ENCODE measurements around the gene MEF2C. TPM values are rescaled to one million over a fixed set of nuclear protein-coding genes. Genes with fewer than 3 reads are reported as not detected.
A peak's percentile ranks its signal among the peaks of the same experiment; 100 is the strongest.

MEF2C gene
- total RNA-seq, 2 experiments from 2014 or later = 0.60 to 0.87 TPM

DNA sequence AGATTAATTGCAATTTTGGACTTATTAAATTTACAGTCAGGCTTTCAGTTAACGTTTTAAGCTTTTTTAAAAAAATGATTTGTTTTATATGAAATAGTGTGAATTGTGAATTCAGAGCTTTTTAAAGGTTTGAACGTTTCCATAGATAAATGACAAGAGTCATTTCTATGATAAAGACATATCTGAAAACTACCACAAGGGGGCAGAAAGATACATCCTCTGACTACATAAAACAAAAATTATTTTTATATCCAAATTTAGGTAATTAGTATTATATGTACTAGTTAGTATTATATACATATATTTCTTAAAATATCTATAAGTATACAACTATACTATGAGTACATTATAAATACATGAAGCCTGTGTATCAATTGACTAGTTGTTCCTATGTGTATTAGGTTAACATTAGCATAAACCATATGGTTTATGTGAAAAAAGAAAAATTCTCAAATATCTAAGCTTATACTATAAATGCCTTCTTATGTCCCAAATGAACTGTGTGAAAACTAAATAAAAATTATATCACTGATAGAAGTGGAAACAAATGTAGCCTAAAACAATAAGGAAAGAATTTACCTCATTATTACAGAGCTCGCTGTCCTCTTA, 155.2 kb downstream of the MEF2C start:
- H3K27ac Mint-ChIP-seq = no peak overlapping the region
- H3K27me3 Mint-ChIP-seq = peaks cover 34% of the 10 kb centered on the region
- H3K4me1 Mint-ChIP-seq (ENCODE audit: low read depth) = no peaks in the 10 kb centered on the region
- CTCF ChIA-PET = interaction anchor here (0.6 to 1.1 kb wide), 4 partner anchors 1537 to 1831 kb away, joined by 3 to 4 read pairs (median 3); partner anchors contain the start of gene ADGRV1
- DNase-seq (peak in 3 of 14 experiments; percentile 30 to 42 (median 34)), ATAC-seq (ENCODE audit: poor library complexity) (no peak)
- H3K36me3 ChIP-seq (ENCODE audit: insufficient read depth, low read length) = no peaks in the 10 kb centered on the region
- peaks cover 0 to 14% of the 10 kb centered on the region in 2 experiments for H3K27me3 ChIP-seq (ENCODE audit: control insufficient read depth in 1 of 2, insufficient read depth in 2 of 2, low read length in 2 of 2)
- no peak overlapping the region for H3K4me3 ChIP-seq (ENCODE audit: low read length)
- H3K36me3 Mint-ChIP-seq (ENCODE audit: low read depth) = no peaks in the 10 kb centered on the region
- no peak overlapping the region for H3K4me3 Mint-ChIP-seq
- H3K4me1 ChIP-seq (ENCODE audit: insufficient read depth, low read length) = no peaks in the 10 kb centered on the region
- H3K9me3 Mint-ChIP-seq = no peaks in the 10 kb centered on the region
- POLR2A ChIA-PET = no interaction called here
- intact Hi-C loops (cut with DNase I, micrococcal nuclease) = loop anchor here (2.0 to 5.0 kb wide), 2 partner anchors 1537 to 1804 kb away; no protein-coding TSS in a partner anchor
- TF ChIP-seq, protein P1, sequence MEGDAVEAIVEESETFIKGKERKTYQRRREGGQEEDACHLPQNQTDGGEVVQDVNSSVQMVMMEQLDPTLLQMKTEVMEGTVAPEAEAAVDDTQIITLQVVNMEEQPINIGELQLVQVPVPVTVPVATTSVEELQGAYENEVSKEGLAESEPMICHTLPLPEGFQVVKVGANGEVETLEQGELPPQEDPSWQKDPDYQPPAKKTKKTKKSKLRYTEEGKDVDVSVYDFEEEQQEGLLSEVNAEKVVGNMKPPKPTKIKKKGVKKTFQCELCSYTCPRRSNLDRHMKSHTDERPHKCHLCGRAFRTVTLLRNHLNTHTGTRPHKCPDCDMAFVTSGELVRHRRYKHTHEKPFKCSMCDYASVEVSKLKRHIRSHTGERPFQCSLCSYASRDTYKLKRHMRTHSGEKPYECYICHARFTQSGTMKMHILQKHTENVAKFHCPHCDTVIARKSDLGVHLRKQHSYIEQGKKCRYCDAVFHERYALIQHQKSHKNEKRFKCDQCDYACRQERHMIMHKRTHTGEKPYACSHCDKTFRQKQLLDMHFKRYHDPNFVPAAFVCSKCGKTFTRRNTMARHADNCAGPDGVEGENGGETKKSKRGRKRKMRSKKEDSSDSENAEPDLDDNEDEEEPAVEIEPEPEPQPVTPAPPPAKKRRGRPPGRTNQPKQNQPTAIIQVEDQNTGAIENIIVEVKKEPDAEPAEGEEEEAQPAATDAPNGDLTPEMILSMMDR (IDR thresholded peaks at IDR 0.05) = peak; percentile 58
- no peak overlapping the region for H3K27ac ChIP-seq (ENCODE audit: low read depth in 1 of 2, low read length in 2 of 2)
- H3K9me3 ChIP-seq (ENCODE audit: control insufficient read depth in 1 of 2, insufficient read depth in 1 of 2, low read length in 2 of 2) = no peaks in the 10 kb centered on the region

DNA sequence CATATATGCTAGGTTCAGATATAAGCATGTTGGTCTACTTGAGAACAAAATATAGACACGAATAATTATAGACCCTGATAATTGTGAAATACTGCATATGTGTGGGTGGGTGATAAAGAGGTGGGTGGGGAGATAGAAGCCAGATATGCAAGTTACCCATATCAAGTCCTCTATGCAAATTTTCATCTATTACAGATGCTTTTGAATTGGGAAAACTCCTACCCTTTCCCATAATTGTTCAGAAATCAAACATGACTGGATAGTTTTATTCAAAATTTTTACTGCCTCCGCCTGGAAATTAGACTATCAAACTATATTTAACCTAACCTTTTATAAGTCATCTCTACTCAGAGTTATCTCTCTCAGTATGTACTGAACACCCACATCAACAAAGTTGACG, 157.5 kb downstream of the MEF2C start:
- Mint-ChIP-seq H3K27me3 (peaks cover 44% of the 10 kb centered on the region), H3K9me3 (no peaks in the 10 kb centered on the region), H3K4me3 (no peak overlapping the region), H3K27ac (no peak overlapping the region), H3K36me3 (ENCODE audit: low read depth) (no peaks in the 10 kb centered on the region), H3K4me1 (ENCODE audit: low read depth) (no peaks in the 10 kb centered on the region)
- peaks cover 0 to 14% of the 10 kb centered on the region in 2 experiments for H3K27me3 ChIP-seq (ENCODE audit: control insufficient read depth in 1 of 2, insufficient read depth in 2 of 2, low read length in 2 of 2)
- no peak overlapping the region for H3K27ac ChIP-seq (ENCODE audit: low read depth in 1 of 2, low read length in 2 of 2)
- POLR2A ChIA-PET = no interaction called here
- DNase-seq = no peak
- ATAC-seq (ENCODE audit: poor library complexity) = no peak
- no peaks in the 10 kb centered on the region for H3K4me1 ChIP-seq (ENCODE audit: insufficient read depth, low read length)
- H3K36me3 ChIP-seq (ENCODE audit: insufficient read depth, low read length) = no peaks in the 10 kb centered on the region
- intact Hi-C loops (cut with DNase I, micrococcal nuclease) = loop anchor here in 1 of 2 experiments (5.0 kb wide), 1 partner anchor 1807 kb away; no protein-coding TSS in a partner anchor
- H3K9me3 ChIP-seq (ENCODE audit: control insufficient read depth in 1 of 2, insufficient read depth in 1 of 2, low read length in 2 of 2) = no peaks in the 10 kb centered on the region
- CTCF ChIA-PET = interaction anchor here (1.3 kb wide), 1 partner anchor 9 kb away, joined by 4 read pairs; no protein-coding TSS in a partner anchor
- TF ChIP-seq, protein P1 (IDR thresholded peaks at IDR 0.05) = no peak
- no peak overlapping the region for H3K4me3 ChIP-seq (ENCODE audit: low read length)

DNA sequence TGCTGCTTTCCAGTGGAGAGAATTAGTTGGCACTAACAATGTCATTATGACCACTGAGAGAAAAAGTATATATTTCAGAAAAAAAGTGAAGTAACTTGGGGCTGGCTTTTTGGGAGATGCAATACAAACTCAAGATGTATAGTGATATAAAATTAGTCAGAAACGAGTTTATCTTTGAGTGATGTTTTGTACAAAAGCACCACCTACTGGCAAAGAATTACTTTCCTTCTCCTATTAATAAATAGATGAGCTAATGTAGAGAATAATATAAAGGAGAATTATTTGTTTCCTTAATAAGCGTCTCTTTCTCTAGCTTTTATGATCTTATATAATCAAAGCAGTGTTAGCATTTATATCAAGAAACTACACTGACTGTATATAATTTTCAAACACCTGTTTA, 158.8 kb downstream of the MEF2C start:
- CTCF ChIA-PET = no interaction called here
- H3K9me3 Mint-ChIP-seq = no peaks in the 10 kb centered on the region
- H3K4me3 Mint-ChIP-seq = no peak overlapping the region
- ATAC-seq (ENCODE audit: poor library complexity) (no peak), DNase-seq (no peak)
- POLR2A ChIA-PET = no interaction called here
- Histone ChIP-seq H3K9me3 (ENCODE audit: control insufficient read depth in 1 of 2, insufficient read depth in 1 of 2, low read length in 2 of 2) (no peaks in the 10 kb centered on the region), H3K4me1 (ENCODE audit: insufficient read depth, low read length) (no peaks in the 10 kb centered on the region), H3K27me3 (ENCODE audit: control insufficient read depth in 1 of 2, insufficient read depth in 2 of 2, low read length in 2 of 2) (peaks cover 0 to 15% of the 10 kb centered on the region in 2 experiments), H3K36me3 (ENCODE audit: insufficient read depth, low read length) (no peaks in the 10 kb centered on the region), H3K4me3 (ENCODE audit: low read length) (no peak overlapping the region), H3K27ac (ENCODE audit: low read depth in 1 of 2, low read length in 2 of 2) (no peak overlapping the region)
- H3K27ac Mint-ChIP-seq = no peak overlapping the region
- intact Hi-C loops (cut with DNase I, micrococcal nuclease) = no loop called here
- no peaks in the 10 kb centered on the region for H3K36me3 Mint-ChIP-seq (ENCODE audit: low read depth)
- H3K4me1 Mint-ChIP-seq (ENCODE audit: low read depth) = no peaks in the 10 kb centered on the region
- H3K27me3 Mint-ChIP-seq = peaks cover 42% of the 10 kb centered on the region
- TF ChIP-seq, protein P1 (IDR thresholded peaks at IDR 0.05) = no peak
